ENCODE results near the gene CUX1. TPM values are rescaled to one million over a fixed set of nuclear protein-coding genes. Genes with fewer than 3 reads are reported as not detected.

Gene CUX1
- total and polyA plus RNA-seq, 2 of the 13 experiments (the other 11 are each of a cell fraction or from before 2014, with no cell fraction given) = 13.7 to 14.9 TPM

GRCh38 chr7:102272917-102273748 is 455.7 kb downstream of the CUX1 start (continued):
- TF ChIP-seq ZFP62 (CRISPR knock-in tag; IDR thresholded peaks at IDR 0.05) (no peak), ZNF549 (CRISPR knock-in tag; IDR thresholded peaks at IDR 0.05) (no peak), HNRNPLL (IDR thresholded peaks at IDR 0.05; ENCODE audit: low read depth, low read length, poor library complexity, severe bottlenecking) (no peak), IRF9 (CRISPR knock-in tag; IDR thresholded peaks at IDR 0.05; ENCODE audit: borderline replicate concordance) (0 out of 2 replicates have a peak, but pooled peaks have one; percentile 38), YEATS4 (CRISPR knock-in tag; IDR thresholded peaks at IDR 0.05; ENCODE audit: borderline replicate concordance) (no peak), GRHL1 (CRISPR knock-in tag; conservative IDR thresholded peaks at IDR 0.05) (no peak), RFXANK (CRISPR knock-in tag; IDR thresholded peaks at IDR 0.05) (no peak), HIVEP1 (CRISPR knock-in tag; IDR thresholded peaks at IDR 0.05) (no peak), ZNF879 (CRISPR knock-in tag; IDR thresholded peaks at IDR 0.05) (no peak), ZNF674 (CRISPR knock-in tag; IDR thresholded peaks at IDR 0.05; ENCODE audit: low read depth) (0 out of 2 replicates have a peak, but pooled peaks have one; percentile 46), TRIM22 (IDR thresholded peaks at IDR 0.05) (no peak), ZBTB7A (CRISPR knock-in tag; IDR thresholded peaks at IDR 0.05) (no peak), ZNF569 (CRISPR knock-in tag; IDR thresholded peaks at IDR 0.05; ENCODE audit: borderline replicate concordance) (no peak), UBTF (CRISPR knock-in tag; IDR thresholded peaks at IDR 0.05) (no peak), CTCF (CRISPR knock-in tag; IDR thresholded peaks at IDR 0.05) (no peak), ATF6 (CRISPR knock-in tag; conservative IDR thresholded peaks at IDR 0.05) (no peak), ARNT (IDR thresholded peaks at IDR 0.05) (no peak), ZFP36 (IDR thresholded peaks at IDR 0.05; ENCODE audit: borderline replicate concordance, low read depth, low read length, partially characterized antibody) (peak; percentile 48)
